WTC11 (cell line): ENCODE measurements around the gene SLCO4A1.

ENCODE experiments used
- GTF2I ChIP-seq: fragments of 250-450 bp; sonication (Bioruptor Pico); conservative IDR thresholded peaks from 2 replicates; pipeline ENCODE4 v1.4.0; 2021; ENCODE audit warnings: mild to moderate bottlenecking
- OVOL2 ChIP-seq: fragments of 250-450 bp; sonication (Bioruptor Pico); IDR thresholded peaks from 2 replicates; pipeline ENCODE4 v1.9.0; 2021; ENCODE audit warnings: mild to moderate bottlenecking, borderline replicate concordance
- SMAD3 ChIP-seq: sonication (generic); formaldehyde crosslinking; IDR thresholded peaks from 2 replicates; pipeline ENCODE4 v1.8.0; 2022; ENCODE audit warnings: missing genetic modification reagents, mild to moderate bottlenecking, borderline replicate concordance
- SP1 ChIP-seq: sonication (generic); formaldehyde crosslinking; conservative IDR thresholded peaks from 2 replicates; pipeline ENCODE4 v1.8.1; 2022; ENCODE audit warnings: missing genetic modification reagents
- TF ChIP-seq, protein P1 (sequence below): fragments of 200-600 bp; IDR thresholded peaks from 2 replicates; pipeline ENCODE4 v1.8.0; 2022; ENCODE audit warnings: antibody characterized with exemption
- TF ChIP-seq, protein P2 (sequence below): sonication (generic); formaldehyde crosslinking; IDR thresholded peaks from 2 replicates; pipeline ENCODE4 v1.8.1; 2022; ENCODE audit warnings: missing genetic modification reagents, borderline replicate concordance
- TF ChIP-seq, protein P3 (sequence below): sonication (generic); formaldehyde crosslinking; IDR thresholded peaks from 2 replicates; pipeline ENCODE4 v1.8.1; 2022; ENCODE audit warnings: low read depth, mild to moderate bottlenecking, moderate library complexity, missing genetic modification reagents, borderline replicate concordance

DNA sequence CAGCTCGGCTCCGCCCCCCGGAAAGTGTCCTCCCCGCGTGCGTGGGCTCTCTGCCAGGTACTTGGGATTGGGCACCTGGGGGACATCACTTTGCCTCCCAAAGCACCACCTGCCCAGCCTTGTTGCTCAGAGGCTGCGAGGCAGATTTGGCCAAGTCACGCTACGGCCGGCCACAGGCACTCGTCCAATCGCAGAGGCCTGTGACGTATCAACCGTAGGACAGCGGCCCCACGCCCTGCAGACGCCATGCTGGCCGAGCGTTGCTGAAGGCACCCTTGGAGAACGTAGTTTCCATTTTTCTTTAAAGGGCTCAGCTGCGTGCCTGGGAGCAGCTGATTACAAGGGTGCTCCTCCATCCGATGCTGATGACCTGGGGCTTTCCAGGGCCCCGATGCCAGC, 69.4 kb downstream of the SLCO4A1 start:
- TF ChIP-seq GTF2I (CRISPR knock-in tag) (no peak), SMAD3 (CRISPR knock-in tag) (no peak), OVOL2 (CRISPR knock-in tag) (no peak), SP1 (no peak)
- TF ChIP-seq, protein P1, sequence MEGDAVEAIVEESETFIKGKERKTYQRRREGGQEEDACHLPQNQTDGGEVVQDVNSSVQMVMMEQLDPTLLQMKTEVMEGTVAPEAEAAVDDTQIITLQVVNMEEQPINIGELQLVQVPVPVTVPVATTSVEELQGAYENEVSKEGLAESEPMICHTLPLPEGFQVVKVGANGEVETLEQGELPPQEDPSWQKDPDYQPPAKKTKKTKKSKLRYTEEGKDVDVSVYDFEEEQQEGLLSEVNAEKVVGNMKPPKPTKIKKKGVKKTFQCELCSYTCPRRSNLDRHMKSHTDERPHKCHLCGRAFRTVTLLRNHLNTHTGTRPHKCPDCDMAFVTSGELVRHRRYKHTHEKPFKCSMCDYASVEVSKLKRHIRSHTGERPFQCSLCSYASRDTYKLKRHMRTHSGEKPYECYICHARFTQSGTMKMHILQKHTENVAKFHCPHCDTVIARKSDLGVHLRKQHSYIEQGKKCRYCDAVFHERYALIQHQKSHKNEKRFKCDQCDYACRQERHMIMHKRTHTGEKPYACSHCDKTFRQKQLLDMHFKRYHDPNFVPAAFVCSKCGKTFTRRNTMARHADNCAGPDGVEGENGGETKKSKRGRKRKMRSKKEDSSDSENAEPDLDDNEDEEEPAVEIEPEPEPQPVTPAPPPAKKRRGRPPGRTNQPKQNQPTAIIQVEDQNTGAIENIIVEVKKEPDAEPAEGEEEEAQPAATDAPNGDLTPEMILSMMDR = no peak
- TF ChIP-seq, protein P2, sequence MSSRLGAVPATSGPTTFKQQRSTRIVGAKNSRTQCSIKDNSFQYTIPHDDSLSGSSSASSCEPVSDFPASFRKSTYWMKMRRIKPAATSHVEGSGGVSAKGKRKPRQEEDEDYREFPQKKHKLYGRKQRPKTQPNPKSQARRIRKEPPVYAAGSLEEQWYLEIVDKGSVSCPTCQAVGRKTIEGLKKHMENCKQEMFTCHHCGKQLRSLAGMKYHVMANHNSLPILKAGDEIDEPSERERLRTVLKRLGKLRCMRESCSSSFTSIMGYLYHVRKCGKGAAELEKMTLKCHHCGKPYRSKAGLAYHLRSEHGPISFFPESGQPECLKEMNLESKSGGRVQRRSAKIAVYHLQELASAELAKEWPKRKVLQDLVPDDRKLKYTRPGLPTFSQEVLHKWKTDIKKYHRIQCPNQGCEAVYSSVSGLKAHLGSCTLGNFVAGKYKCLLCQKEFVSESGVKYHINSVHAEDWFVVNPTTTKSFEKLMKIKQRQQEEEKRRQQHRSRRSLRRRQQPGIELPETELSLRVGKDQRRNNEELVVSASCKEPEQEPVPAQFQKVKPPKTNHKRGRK = no peak
- TF ChIP-seq, protein P3, sequence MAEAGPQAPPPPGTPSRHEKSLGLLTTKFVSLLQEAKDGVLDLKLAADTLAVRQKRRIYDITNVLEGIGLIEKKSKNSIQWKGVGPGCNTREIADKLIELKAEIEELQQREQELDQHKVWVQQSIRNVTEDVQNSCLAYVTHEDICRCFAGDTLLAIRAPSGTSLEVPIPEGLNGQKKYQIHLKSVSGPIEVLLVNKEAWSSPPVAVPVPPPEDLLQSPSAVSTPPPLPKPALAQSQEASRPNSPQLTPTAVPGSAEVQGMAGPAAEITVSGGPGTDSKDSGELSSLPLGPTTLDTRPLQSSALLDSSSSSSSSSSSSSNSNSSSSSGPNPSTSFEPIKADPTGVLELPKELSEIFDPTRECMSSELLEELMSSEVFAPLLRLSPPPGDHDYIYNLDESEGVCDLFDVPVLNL = no peak
